Hematopoietic multipotent progenitor cell treated with erythropoietin and hydrocortisone succinate and interleukin-3 and kit ligand, for 15 days (in vitro differentiated cells): Measurements from ENCODE around the gene NCAM1.

ENCODE experiments used
- DNase-seq: peaks from one replicate; pipeline ENCODE4 v3.0.0-alpha.2; 2015; ENCODE audit warnings: low spot score

NCAM1 gene

GRCh38 chr11:112968941-112969713, 7.9 kb downstream of the NCAM1 start:
- DNase-seq, result no peak

GRCh38 chr11:112971195-112971594, 10.0 kb downstream of the NCAM1 start:
- DNase-seq, result no peak

GRCh38 chr11:112971827-112972226, 10.6 kb downstream of the NCAM1 start:
- DNase-seq, result no peak

GRCh38 chr11:112972399-112973145, 11.4 kb downstream of the NCAM1 start:
- no peak for DNase-seq

- no peak for DNase-seq
Measured at GRCh38 chr11:112975051-112975450, 13.8 kb downstream of the NCAM1 start.

- DNase-seq, result no peak
Measured at GRCh38 chr11:112975493-112975892, 14.3 kb downstream of the NCAM1 start.

GRCh38 chr11:112977755-112978154, 16.5 kb downstream of the NCAM1 start:
- no peak for DNase-seq

- DNase-seq, result no peak
Measured at GRCh38 chr11:112983887-112984286, 22.7 kb downstream of the NCAM1 start.

- no peak for DNase-seq
Measured at GRCh38 chr11:112989198-112989597, 28.0 kb downstream of the NCAM1 start.

- DNase-seq, result no peak
Measured at GRCh38 chr11:112993808-112994207, 32.6 kb downstream of the NCAM1 start.

GRCh38 chr11:112995423-112996090, 34.3 kb downstream of the NCAM1 start:
- DNase-seq, result no peak

GRCh38 chr11:112996994-112997393, 35.8 kb downstream of the NCAM1 start:
- no peak for DNase-seq

GRCh38 chr11:112997857-112998466, 36.7 kb downstream of the NCAM1 start:
- no peak for DNase-seq

- DNase-seq, result no peak
Measured at GRCh38 chr11:112999520-112999919, 38.3 kb downstream of the NCAM1 start.

- no peak for DNase-seq
Measured at GRCh38 chr11:113001709-113002108, 40.5 kb downstream of the NCAM1 start.

GRCh38 chr11:113006896-113007445, 45.8 kb downstream of the NCAM1 start:
- DNase-seq, result no peak

- no peak for DNase-seq
Measured at GRCh38 chr11:113014262-113015097, 53.3 kb downstream of the NCAM1 start.

GRCh38 chr11:113015098-113015455, 53.9 kb downstream of the NCAM1 start:
- DNase-seq, result no peak

- DNase-seq, result no peak
Measured at GRCh38 chr11:113016905-113017304, 55.7 kb downstream of the NCAM1 start.

GRCh38 chr11:113018913-113019312, 57.7 kb downstream of the NCAM1 start:
- DNase-seq, result no peak

- DNase-seq, result no peak
Measured at GRCh38 chr11:113019711-113020110, 58.5 kb downstream of the NCAM1 start.
